GM21528 (cell line): Measurements from ENCODE around the gene EZH1.
"Not testable (repeated sequence)": the region's sequence is repeated elsewhere in the genome, so short reads cannot be mapped to it uniquely, and the experiment has no call there.

Experiments used
- ATAC-seq: cut with Tn5 transposase; IDR thresholded peaks from one replicate; pipeline ENCODE4 v1.9.1; 2021; ENCODE audit warnings: mild to moderate bottlenecking, moderate library complexity; ENCODE audit not compliant: unreplicated experiment, low FRiP score

EZH1 gene

DNA sequence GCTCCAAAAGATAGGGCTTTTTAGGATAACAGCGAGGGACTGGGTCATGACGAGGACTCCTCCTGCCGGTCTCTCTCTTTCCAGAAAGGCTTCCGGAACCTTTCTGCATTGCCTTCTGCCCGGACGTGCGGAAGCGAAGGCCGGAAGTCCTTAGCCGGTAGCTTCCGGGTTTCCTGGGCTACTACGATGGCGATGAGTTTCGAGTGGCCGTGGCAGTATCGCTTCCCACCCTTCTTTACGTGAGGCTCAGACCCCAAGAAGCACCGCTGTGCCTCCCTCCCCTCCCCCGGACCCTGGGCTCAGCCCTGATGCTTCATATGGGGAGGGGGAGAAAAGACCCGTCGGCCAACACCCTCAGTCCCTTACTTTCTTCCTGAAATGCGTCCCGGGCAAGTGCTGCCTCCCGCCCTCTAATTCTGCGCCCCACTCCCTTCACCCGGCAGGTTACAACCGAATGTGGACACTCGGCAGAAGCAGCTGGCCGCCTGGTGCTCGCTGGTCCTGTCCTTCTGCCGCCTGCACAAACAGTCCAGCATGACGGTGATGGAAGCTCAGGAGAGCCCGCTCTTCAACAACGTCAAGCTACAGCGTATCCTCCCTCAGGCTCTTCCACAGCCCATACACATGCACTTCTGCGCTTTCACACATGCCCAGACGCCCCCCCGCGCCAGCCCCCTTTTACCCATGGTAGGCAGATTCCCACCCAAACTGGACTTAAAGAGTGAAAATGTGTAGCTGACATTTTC lies 28.6 kb upstream of the EZH1 start, which contains the start of gene VPS25:
VPS25 (plus strand) TSS at position 160 of the 746 bp plus-strand sequence; CDS start at position 187, 27 bp downstream.
- peak; percentile 68 for ATAC-seq

DNA sequence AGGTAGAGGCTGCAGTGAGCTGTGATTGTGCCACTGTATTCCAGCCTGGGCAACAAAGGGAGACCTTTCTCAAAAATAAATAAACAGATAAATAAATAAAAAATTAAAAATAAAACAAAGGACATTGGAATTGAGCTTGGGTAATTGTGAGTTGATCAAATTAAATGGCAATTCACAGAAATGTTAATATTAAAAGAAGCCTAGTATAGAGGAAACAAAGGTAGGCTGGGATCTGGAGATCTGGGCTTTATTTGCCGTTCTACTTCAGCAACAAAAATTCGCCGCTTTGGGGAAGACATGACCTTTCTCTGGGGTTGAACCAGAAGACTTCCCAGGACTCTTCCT lies 28.1 kb upstream of the EZH1 start:
- no peak for ATAC-seq

DNA sequence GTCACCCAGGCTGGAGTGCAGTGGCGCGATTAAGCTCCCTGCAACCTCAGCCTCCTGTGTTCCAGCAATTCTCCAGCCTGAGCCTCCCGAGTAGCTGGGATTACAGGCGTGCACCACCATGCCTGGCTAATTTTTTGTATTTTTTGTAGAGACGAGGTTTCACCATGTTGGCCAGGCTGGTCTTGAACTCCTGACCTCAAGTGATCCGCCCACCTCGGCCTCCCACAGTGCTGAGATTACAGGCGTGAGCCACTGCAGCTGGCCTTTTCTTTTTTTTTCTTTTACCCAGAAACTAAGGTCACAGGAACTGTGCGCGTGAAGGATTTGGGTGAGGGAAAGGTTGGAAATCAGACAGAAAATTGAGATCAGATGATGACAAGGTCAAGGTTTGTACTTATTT lies 25.1 kb upstream of the EZH1 start:
- ATAC-seq: not testable (repeated sequence)

DNA sequence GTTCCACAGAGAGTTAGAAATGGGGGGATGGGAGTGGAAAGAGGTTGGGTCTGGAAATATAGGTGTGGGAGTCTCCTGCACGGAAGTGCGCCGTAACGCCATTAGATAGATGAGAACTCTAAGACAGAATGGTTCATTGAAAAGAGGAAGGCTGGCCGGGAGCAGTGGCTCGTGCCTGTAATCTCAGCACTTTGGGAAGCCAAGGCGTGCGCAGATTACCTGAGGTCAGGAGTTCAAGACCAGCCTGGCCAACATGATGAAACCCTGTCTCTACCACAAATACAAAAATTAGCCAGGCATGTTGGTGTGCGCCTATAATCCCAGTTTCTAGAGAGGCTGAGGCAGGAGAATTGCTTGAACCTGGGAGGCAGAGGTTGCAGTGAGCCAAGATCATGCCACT lies 23.2 kb upstream of the EZH1 start:
- not testable (repeated sequence) for ATAC-seq

DNA sequence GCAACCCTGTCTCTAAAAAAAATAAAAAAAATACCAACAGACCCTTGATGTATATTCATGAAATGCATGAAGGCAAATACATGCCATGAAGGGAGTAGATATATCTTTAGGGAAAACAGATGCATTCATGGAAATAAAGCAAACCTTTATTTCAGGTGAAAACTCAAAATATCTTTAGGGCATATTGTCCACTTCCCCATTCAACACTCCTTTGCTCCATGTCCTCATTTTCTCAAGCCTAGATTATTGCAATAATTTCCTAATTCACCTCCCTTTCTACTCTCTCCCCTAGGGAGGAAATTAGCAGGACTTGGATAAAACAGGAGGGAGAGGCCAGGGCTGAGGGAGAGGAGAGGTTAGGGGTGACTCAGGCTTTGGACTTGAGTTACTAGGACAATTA lies 22.7 kb upstream of the EZH1 start:
- no peak for ATAC-seq

DNA sequence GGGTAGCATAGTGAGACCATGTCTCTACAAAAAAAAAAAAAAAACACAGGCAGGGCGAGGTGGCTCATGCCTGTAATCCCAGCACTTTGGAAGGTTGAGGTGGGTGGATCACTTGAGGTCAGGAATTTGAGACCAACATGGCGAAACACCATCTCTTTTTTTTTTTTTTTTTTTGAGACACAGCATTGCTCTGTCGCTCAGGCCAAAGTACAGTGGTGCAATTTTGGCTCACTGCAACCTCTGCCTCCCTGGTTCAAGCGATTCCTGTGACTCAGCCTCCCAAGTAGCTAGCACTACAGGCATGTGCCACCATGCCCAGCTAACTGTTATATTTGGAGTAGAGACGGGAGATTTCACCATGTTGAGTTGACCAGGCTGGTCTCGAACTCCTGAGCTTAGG lies 21.3 kb upstream of the EZH1 start:
- no peak for ATAC-seq

DNA sequence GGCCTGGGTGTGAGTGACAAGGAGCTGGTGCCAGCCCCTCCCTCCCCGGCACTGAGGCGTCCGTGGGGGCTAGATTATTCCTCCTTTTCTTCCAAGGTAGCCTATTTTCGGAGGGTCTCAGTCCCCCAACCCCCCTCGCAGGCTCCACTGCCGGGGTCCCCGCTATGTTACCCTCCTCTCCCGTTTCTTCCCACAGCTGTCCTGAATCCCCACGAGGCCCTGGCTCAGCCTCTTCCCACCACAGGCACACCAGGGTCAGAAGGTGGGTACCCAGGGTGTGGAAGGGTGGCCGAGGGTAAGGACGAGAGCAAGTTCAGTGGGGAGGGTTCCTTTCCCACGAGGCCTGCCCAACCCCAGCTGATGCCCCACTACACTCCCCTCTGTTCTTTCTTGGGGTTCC lies 16.8 kb upstream of the EZH1 start:
- ATAC-seq: no peak

DNA sequence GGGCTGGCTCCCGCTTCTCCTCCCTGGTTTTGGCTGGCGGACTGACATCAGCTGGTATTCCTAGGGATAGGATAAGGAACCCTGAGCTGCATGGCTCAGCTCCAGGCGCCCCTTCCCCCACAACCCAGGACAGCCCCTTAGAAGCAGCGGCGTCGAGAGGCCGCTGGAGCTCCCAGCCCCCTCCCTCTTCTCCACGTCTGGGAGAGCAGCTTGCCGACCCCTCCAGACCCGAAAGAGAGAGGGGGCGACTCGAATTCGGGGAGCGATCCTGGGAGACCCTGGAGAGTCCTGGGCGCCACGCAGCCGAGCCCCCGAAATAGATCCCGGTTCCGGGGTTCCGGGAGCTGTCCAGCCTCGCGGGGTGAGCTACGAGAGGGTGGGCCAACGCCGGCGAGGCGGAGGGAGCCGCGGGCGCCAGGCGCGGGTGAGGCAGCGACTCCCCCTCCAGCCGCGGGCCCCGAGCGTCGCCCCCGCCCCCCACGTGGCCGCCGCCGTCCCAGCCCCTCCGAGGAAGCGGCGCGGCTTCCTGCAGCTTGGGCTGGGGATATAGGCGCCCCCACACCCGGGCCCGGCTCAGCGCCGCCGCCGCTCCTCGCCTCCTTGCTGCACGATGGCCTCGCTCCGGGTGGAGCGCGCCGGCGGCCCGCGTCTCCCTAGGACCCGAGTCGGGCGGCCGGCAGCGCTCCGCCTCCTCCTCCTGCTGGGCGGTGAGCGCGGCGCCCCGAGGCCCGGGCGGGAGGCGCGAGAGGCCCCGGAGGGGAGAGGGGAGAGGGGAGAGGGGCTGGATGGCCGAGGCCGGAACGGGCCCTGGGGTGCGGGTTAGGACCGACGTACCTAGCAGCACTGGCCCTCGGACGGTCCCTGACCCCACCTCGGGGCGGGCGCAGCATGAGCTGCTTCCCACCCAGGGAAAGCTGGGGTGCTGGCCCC lies 16.1 kb upstream of the EZH1 start, which contains the start of gene RAMP2:
RAMP2 (plus strand) TSS at position 576 of the 930 bp plus-strand sequence; CDS start at position 611, 35 bp downstream.
- ATAC-seq: no peak

DNA sequence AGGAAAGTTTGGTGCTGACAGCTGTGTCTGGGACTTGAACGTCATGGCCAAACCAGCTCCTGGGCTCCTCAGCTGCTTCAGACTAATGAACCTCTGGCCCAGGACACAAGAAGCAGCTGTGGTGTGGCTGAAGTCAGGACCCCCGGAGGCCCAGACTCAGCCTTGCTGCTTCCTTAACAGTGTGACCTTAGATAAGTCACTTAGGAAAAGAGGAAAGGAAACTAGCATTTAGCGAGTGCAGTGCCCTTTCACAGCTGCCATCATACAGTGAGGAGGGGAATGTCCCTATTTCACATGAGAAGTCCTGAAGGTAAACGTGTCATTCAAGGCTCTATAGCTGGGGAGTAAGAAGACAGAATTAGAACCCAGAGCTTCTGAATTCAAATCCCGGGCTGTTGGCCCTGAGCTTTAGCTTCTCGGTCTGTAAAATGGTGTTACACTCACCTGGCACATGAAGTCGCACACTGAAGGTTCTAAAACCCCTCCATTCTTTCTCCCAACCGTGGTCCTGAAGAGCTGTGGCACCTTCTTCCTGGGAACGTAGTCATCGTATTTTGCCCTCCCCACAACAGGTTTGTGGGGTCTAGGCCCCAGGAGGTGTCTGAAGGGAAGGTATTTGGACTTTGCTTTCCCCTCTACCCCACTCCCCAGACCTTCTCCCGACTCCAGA lies 15.3 kb upstream of the EZH1 start:
- ATAC-seq: no peak

DNA sequence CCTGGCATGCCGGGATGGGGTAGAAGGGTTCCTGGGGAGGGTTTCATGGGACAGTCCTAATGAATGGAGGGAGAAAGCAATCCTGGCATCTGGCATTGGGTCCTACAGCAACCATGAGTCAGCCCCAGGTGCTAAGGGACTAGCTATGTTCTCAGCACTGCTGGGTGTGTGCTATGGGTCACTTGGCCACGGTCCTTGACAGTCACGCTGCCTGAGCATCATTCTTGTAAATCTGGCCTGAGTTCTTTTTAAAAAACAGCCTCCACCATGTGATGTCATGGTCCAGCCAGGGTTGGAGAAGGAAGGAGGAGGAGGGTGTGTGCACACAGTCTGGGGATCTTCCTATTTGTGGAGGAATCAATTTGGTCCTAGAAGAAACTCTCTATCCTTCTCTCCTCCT lies 9.9 kb upstream of the EZH1 start:
- no peak for ATAC-seq

DNA sequence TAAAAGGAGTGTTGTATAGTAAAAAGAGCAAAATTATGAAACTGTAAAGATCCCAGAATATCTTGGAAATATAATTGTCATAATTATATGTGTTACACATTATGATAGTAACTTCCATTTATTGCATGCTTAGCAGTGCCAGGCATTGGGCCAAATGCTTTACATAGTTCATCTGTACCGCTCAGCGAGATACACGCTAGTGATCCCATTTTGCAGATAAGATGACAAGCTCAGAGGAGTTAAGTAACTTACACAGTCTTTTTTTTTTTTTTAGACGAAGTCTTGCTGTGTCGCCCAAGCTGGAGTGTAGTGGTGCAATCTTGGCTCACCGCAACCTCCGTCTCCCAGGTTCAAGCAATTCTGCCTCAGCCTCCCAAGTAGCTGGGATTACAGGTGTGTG lies 6.8 kb upstream of the EZH1 start:
- no peak for ATAC-seq

DNA sequence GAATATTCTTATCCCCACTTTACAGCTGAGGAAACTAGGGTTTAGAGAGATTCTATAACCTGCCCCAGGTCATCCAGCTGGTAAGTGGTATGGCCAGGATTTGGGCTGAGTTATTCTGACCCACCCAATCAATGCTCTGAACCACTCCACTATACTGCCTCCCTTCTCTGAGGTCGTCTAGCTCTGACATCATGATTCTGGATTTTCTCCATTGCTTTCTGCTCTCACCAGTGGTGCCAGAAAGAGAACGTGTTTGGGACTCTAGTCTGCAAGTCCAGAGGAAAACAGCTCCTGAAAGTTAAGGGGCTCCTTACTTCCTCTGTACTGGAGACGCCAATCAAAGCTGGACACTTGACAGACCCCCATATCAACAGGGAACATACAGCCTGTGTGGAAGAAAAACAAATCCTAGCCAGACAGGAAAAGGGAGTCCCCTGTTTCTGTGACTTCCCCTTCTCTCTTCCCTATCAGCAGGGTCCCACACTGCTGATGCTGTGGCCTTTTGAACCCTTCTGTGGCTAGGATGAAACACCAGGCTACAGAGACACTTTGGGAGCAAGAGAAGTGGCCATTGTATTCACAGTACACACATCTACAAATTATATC lies 6.0 kb upstream of the EZH1 start:
- no peak for ATAC-seq

DNA sequence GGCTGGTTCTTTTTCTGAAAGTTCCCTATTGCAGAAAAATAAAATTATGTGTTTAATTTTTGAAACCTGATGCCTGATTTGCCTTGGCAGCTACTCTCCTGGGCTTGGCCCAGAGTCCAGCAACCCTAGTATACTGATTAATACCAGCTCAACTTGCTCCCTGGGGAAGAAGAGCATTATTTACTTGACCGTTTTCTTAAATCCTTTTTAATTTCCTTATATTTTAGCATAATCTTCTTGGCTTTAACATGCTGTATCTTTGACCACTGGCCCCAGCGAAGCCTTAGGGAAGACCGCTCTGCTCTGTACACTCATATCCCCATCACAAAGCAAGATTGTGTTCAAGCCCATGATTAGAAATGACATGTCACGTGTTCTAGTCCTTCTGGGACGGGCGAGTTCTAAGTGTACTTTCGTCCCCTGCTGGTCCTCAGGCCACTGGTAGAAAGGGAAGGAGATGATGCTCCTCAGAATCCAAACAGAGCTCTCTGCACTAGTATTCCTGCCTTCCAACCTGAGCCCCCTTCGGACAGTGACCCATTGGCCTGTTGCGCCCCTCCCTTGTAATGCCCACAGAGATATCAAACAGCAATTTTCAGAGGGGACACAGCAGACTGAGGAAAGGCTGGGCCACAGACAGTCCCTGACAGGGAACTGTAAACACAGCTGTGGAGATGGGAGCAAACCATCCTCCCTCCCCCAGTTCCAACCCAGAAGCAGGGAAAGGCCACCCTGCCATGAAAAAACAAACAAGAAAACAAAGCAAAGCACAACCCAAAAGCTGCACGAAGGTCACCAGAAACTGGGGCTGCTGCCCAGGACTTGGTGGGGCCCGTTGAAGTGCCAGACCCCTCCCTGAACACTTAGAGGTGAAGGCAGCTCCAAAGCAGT lies 4.3 kb upstream of the EZH1 start:
- no peak for ATAC-seq

DNA sequence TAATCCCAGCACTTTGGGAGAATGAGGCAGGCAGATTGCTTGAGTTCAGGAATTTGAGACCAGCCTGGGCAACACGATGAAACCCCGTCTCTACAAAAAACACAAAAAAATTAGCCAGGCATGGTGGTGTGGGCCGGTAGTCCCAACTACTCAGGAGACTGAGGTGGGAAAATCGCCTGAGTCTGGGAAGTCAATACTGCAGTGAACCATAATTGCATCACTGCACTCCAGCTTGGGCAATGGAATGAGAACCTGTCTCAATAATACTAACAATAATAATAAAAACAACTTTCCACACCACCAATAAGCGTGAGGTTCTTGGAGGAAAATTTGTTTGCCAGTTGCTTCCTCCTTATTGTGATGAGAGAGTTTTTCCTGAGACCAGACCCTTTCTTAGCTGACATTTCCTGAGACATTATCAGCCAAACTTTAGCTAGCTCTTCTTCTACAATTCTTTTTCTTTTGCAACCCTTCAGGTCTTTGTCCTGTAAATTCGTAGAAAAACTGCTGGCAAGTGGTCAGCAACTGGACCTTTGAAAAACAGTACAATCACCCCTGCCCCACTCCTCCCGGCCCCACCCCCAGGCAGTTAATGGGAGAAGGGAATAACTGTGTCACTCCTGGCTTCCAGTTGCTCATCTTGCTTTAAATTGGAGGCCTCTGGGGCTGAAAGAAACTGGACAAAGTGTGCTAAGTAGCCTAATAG lies 3.5 kb upstream of the EZH1 start:
- ATAC-seq: no peak

DNA sequence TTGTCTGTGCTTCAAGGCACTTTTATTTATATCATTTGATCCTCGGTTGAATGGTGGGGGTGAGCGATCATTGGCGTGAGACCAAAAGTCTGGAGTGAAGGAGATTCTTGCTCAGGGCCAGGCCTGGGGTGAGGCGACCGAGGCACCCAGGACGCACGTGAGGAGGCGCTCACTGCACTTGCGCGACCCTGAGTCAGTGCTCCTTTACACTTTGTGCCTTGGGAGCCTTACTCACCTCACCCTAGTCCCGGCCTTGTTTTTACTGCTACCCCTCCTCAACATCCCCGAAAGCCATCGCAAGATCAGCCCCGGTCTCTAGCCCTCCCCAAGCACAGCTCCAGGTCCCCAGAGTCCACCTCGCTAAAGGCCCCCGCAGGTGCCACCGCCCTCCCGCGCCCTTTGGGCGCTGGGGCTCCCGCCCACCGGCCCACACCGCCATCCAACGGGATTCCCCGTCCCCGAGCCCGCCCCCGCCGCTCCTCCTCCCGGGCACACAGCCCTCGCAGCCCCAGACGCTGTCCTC lies 496 bp downstream of the EZH1 start:
- ATAC-seq: peak; percentile 56

DNA sequence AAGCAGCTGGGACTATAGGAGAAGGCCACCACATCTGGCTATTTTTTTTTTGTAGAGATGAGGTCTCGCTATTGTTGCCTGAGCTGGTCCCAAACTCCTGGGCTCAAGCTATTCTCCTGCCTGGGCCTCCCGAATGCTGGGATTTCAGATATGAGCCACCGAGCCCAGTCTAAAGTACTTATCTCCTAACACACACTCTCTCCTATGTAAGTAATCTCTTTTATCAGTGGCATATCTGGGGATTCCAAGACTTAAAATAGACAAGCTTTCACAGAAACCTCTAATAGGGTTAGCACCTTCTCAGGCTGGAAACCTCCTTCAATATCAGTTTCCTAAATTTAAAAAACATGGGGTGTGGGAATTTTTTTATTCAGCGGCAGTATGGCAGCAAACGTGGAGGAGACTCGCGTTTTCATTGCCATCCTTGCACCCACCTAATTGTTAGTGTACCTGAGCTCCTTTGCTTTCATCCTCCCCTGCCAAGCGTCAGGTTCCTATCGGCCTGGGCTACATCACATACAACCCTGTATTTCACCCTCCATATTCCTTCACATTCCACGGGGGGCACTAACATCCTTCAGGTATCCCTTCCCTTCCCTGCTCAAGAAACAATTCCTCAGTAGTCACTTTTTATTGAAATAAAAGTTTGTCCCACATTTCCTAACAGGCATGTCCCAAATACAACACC lies 1.1 kb downstream of the EZH1 start:
- no peak for ATAC-seq

DNA sequence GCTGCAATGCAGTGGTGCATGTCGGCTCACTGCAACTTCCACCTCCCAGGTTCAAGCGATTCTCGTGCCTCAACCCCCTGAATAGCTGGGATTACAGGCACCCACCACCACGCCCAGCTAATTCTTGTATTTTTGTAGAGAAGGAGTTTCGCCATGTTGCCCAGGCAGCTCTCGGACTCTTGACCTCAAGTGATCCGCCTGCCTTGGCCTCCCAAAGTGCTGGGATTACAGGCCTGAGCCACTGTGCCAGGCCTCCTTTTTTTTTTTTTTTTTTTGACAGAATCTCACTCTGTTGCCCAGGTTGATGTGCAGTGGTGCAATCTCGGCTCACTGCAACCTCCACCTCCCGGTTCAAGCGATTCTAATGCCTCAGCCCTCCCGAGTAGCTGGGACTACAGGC lies 1.9 kb downstream of the EZH1 start:
- not testable (repeated sequence) for ATAC-seq

DNA sequence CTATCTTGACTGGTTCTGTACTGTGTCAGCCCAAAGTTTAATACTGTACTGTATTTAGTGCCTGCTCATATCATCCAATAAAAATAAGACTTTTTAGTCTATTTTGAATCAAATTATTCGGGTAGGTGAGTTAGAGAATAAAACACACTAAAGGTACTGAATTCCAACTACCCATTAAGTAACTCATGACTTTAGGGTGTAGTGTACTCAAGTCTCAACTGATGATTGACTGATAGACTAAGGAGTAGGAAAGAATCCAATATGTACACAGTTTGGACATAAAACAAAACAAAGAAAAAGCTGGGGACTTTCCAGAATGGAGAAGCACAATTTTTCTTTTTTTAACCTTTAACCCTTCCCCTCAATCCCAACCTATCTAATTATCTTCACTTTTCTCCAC lies 4.1 kb downstream of the EZH1 start:
- no peak for ATAC-seq
